B cell (primary cell): ENCODE measurements around the gene KTN1. TPM values are rescaled to one million over a fixed set of nuclear protein-coding genes. Genes with fewer than 3 reads are reported as not detected.

Source experiments
- ATAC-seq: fragments of 200-7000 bp; cut with Tn5 transposase; one replicate; pipeline ENCODE4 v1.10.0; 2021; ENCODE audit warnings: low read depth, mild to moderate bottlenecking, moderate number of reproducible peaks, moderate library complexity
- CTCF ChIA-PET: fragments of 350-600 bp; sonication (Branson Sonifier 250); formaldehyde crosslinking; loops from one replicate; lab custom pipeline; 2021; ENCODE audit warnings: antibody characterized with exemption, inconsistent platforms; lab: Charles Lee
- POLR2A ChIA-PET: fragments of 350-600 bp; sonication (Branson Sonifier 250); formaldehyde crosslinking; loops from one replicate; lab custom pipeline; 2021; ENCODE audit warnings: antibody characterized with exemption; lab: Charles Lee
- DNase-seq: peaks from one replicate; pipeline ENCODE4 v3.0.0; 2013
- H2AFZ ChIP-seq: 2 replicates; pipeline ENCODE4 v1.6.1; 2012; ENCODE audit warnings: mild to moderate bottlenecking, low read depth, low read length; ENCODE audit not compliant: insufficient read depth, poor library complexity, severe bottlenecking
- H3K27ac ChIP-seq, 2 donors: 1 replicate in 1 of 2; 2 replicates in 1 of 2; pipeline ENCODE4 v1.5.1; 2012 to 2013; ENCODE audit warnings: low read length in 2 of 2, mild to moderate bottlenecking in 2 of 2, moderate library complexity in 1 of 2
- H3K27me3 ChIP-seq, 4 experiments: fragments of 200-600 bp in 1 of 4; sonication (generic) in 1 of 4; replicated peaks in 1 of 4; 1 replicate in 2 of 4; 2 replicates in 2 of 4; pipeline versions ENCODE4 v1.6.1 to v1.7.0; 2013 to 2016; ENCODE audit warnings: low read length in 3 of 4, mild to moderate bottlenecking in 2 of 4, mixed read lengths in 1 of 4, moderate library complexity in 1 of 4; ENCODE audit not compliant: insufficient read depth in 4 of 4, control insufficient read depth in 3 of 4; ENCODE audit errors: control extremely low read depth in 1 of 4
- H3K36me3 ChIP-seq, 2 experiments: replicated peaks in 1 of 2; 1 replicate in 1 of 2; 2 replicates in 1 of 2; pipeline versions ENCODE4 v1.6.1 to v1.7.1; 2013; ENCODE audit warnings: low read length in 1 of 2; ENCODE audit not compliant: insufficient read depth in 2 of 2, control insufficient read depth in 1 of 2; ENCODE audit errors: control extremely low read depth in 1 of 2, extremely low read depth in 1 of 2
- H3K4me1 ChIP-seq, 2 donors: fragments of 200-600 bp in 1 of 2; sonication (generic) in 1 of 2; 1 replicate in 1 of 2; 2 replicates in 1 of 2; pipeline versions ENCODE4 v1.5.1 to v1.6.1; 2013 to 2017; ENCODE audit warnings: low read length in 2 of 2; ENCODE audit not compliant: control insufficient read depth in 2 of 2, insufficient read depth in 2 of 2
- H3K4me2 ChIP-seq: replicated peaks from 2 replicates; pipeline ENCODE3; 2012; ENCODE audit warnings: mild to moderate bottlenecking, low read depth, low read length; ENCODE audit not compliant: poor library complexity, severe bottlenecking
- H3K4me3 ChIP-seq, 5 experiments: fragments of 200-600 bp in 1 of 5; sonication (generic) in 1 of 5; 1 replicate in 3 of 5; 2 replicates in 2 of 5; pipeline versions ENCODE4 v1.5.1 to v1.7.0; 2011 to 2016; ENCODE audit warnings: low read length in 4 of 5, mild to moderate bottlenecking in 4 of 5, low read depth in 2 of 5, control low read depth in 1 of 5, moderate library complexity in 1 of 5; ENCODE audit not compliant: insufficient read depth in 1 of 5; ENCODE audit errors: control extremely low read depth in 1 of 5, extremely low read depth in 1 of 5
- H3K79me2 ChIP-seq: fragments of 200-600 bp; sonication (generic); one replicate; pipeline ENCODE4 v1.6.0; 2016; ENCODE audit warnings: low read length; ENCODE audit not compliant: control insufficient read depth, insufficient read depth
- H3K9ac ChIP-seq: fragments of 200-600 bp; sonication (generic); 2 replicates; pipeline ENCODE4 v1.6.1; 2017; ENCODE audit warnings: mild to moderate bottlenecking, low read length, moderate library complexity
- H3K9me3 ChIP-seq, 3 donors: one replicate each; pipeline versions ENCODE4 v1.6.1 to v1.7.1; 2013; ENCODE audit warnings: low read length in 2 of 3; ENCODE audit not compliant: control insufficient read depth in 2 of 3, insufficient read depth in 1 of 3; ENCODE audit errors: control extremely low read depth in 1 of 3
- H4K20me1 ChIP-seq: 2 replicates; pipeline ENCODE4 v1.6.0; 2012; ENCODE audit warnings: mild to moderate bottlenecking, low read length; ENCODE audit not compliant: insufficient read depth, control insufficient read depth, poor library complexity, severe bottlenecking
- H3K27ac Mint-ChIP-seq: one replicate; pipeline ENCODE4 v1.8.0; 2021; ENCODE audit warnings: mixed read lengths
- H3K27me3 Mint-ChIP-seq: one replicate; pipeline ENCODE4 v1.8.0; 2021; ENCODE audit warnings: mixed read lengths
- H3K4me1 Mint-ChIP-seq: one replicate; pipeline ENCODE4 v1.8.0; 2021; ENCODE audit warnings: mixed read lengths
- H3K4me3 Mint-ChIP-seq: one replicate; pipeline ENCODE4 v1.8.0; 2021; ENCODE audit warnings: mixed read lengths
- H3K9me3 Mint-ChIP-seq: one replicate; pipeline ENCODE4 v1.8.0; 2022; ENCODE audit warnings: mixed read lengths; ENCODE audit not compliant: insufficient read depth
- CTCF ChIP-seq: fragments of 200-600 bp; IDR thresholded peaks from one replicate; pipeline ENCODE4 v1.8.0; 2022; ENCODE audit warnings: antibody characterized with exemption, mild to moderate bottlenecking
- EZH2 ChIP-seq: IDR thresholded peaks from 2 replicates; pipeline ENCODE4 v1.6.1; 2012; ENCODE audit warnings: borderline replicate concordance, low read depth, mild to moderate bottlenecking, moderate library complexity, low read length; ENCODE audit not compliant: insufficient read depth, poor library complexity, severe bottlenecking
- WGBS: methylation state at CpG from one replicate; pipeline ENCODE4 v1.1.5; 2013; ENCODE audit warnings: missing lambda C conversion rate; ENCODE audit not compliant: insufficient coverage; 5-methylcytosine and 5-hydroxymethylcytosine counted together
- intact Hi-C: fragments of 100-400 bp; cut with micrococcal nuclease; formaldehyde crosslinking; loops from one replicate; pipeline ENCODE4 v1.10.0; 2022
- polyA plus RNA-seq: library from polyadenylated mRNA; depleted of rRNA; stranded (reverse); fragments of >200 nt; gene quantifications from 2 replicates; pipeline ENCODE4 v1.2.3, GENCODE V29; 2012
- total RNA-seq, 2 donors: library from RNA; stranded (reverse); fragments of 120-200 nt in 1 of 2; gene quantifications; 1 replicate in 1 of 2; 2 replicates in 1 of 2; pipeline versions ENCODE4 v1.2.3 to v1.2.4, GENCODE V29; 2013 to 2022

The KTN1 gene
- total and polyA plus RNA-seq, 2 donors (not counting 1 experiment from before 2014, with no cell fraction given), result 25.8 to 123 TPM

GRCh38 chr14:55547650-55548315 lies 32.2 kb upstream of the KTN1 start:
- Histone ChIP-seq H3K4me3 (no peak overlapping the region), H3K4me2 (no peak overlapping the region), H3K9me3 (no peaks in the 10 kb centered on the region), H3K36me3 (no peaks in the 10 kb centered on the region), H3K27ac (no peak overlapping the region), H3K9ac (no peak overlapping the region), H4K20me1 (no peaks in the 10 kb centered on the region), H3K4me1 (no peaks in the 10 kb centered on the region), H2AFZ (no peak overlapping the region), H3K79me2 (no peaks in the 10 kb centered on the region), H3K27me3 (no peaks in the 10 kb centered on the region)
- no peak overlapping the region for H3K27ac Mint-ChIP-seq
- H3K9me3 Mint-ChIP-seq, result no peaks in the 10 kb centered on the region
- ChIA-PET CTCF (no interaction called here), POLR2A (no interaction called here)
- no peak for ATAC-seq
- no peak for DNase-seq
- H3K27me3 Mint-ChIP-seq, result no peaks in the 10 kb centered on the region
- TF ChIP-seq EZH2 (no peak), CTCF (no peak)
- peaks cover 16% of the 10 kb centered on the region for H3K4me1 Mint-ChIP-seq
- intact Hi-C loops, result no loop called here
- H3K4me3 Mint-ChIP-seq, result no peak overlapping the region
- WGBS, result 100% methylated on average over 1 of the region's 3 CpGs

- 86% methylated on average over 1 of the region's 2 CpGs for WGBS
- H3K36me3 ChIP-seq, result no peaks in the 10 kb centered on the region
- CTCF ChIA-PET, result no interaction called here
- no peaks in the 10 kb centered on the region for H4K20me1 ChIP-seq
- no peaks in the 10 kb centered on the region for H3K79me2 ChIP-seq
- Mint-ChIP-seq H3K4me1 (no peaks in the 10 kb centered on the region), H3K27me3 (peaks cover 4% of the 10 kb centered on the region), H3K4me3 (no peak overlapping the region), H3K9me3 (no peaks in the 10 kb centered on the region), H3K27ac (no peak overlapping the region)
- TF ChIP-seq CTCF (no peak), EZH2 (no peak)
- H2AFZ ChIP-seq, result no peak overlapping the region
- POLR2A ChIA-PET, result no interaction called here
- H3K9me3 ChIP-seq, result peaks cover 0 to 5% (median 3%) of the 10 kb centered on the region in 3 donors
- H3K4me2 ChIP-seq, result no peak overlapping the region
- no peaks in the 10 kb centered on the region for H3K27me3 ChIP-seq
- H3K4me3 ChIP-seq, result no peak overlapping the region
- H3K4me1 ChIP-seq, result no peaks in the 10 kb centered on the region
- intact Hi-C loops, result no loop called here
- H3K9ac ChIP-seq, result no peak overlapping the region
- no peak for ATAC-seq
- DNase-seq, result no peak
- no peak overlapping the region for H3K27ac ChIP-seq
These were observed 26.2 kb upstream of the KTN1 start for GRCh38 chr14:55553791-55554190.
